HepG2 (cell line): ENCODE measurements around the gene CORO1A. TPM values are rescaled to one million over a fixed set of nuclear protein-coding genes. Genes with fewer than 3 reads are reported as not detected.
A peak's percentile ranks its signal among the peaks of the same experiment; 100 is the strongest.

ENCODE experiments used
- AGO1 ChIP-seq: fragments of 200-400 bp; formaldehyde crosslinking; IDR thresholded peaks from 2 replicates; pipeline ENCODE4 v1.6.1; 2017; ENCODE audit warnings: mild to moderate bottlenecking, low read depth, low read length, moderate library complexity; ENCODE audit not compliant: poor library complexity, severe bottlenecking
- CBFB ChIP-seq: sonication (generic); formaldehyde crosslinking; IDR thresholded peaks from 2 replicates; pipeline ENCODE4 v1.4.0; 2020; ENCODE audit warnings: missing genetic modification reagents
- CTCF ChIP-seq: sonication (generic); formaldehyde crosslinking; IDR thresholded peaks from 2 replicates; pipeline ENCODE4 v1.5.0; 2020; ENCODE audit warnings: mild to moderate bottlenecking, missing genetic modification reagents, moderate library complexity
- HOXA3 ChIP-seq: sonication (generic); formaldehyde crosslinking; IDR thresholded peaks from 2 replicates; pipeline ENCODE4 v1.5.0; 2020; ENCODE audit warnings: missing genetic modification reagents
- KDM4B ChIP-seq: sonication (generic); formaldehyde crosslinking; IDR thresholded peaks from 2 replicates; pipeline ENCODE4 v1.4.0; 2020; ENCODE audit warnings: missing genetic modification reagents
- MEF2D ChIP-seq: sonication (generic); formaldehyde crosslinking; IDR thresholded peaks from 2 replicates; pipeline ENCODE4 v1.5.1; 2020; ENCODE audit warnings: mild to moderate bottlenecking, missing genetic modification reagents
- MXD3 ChIP-seq: IDR thresholded peaks from 2 replicates; pipeline ENCODE4 v1.6.1; 2016; ENCODE audit warnings: mild to moderate bottlenecking, missing biosample characterization, missing genetic modification reagents
- MYC ChIP-seq: sonication (generic); formaldehyde crosslinking; IDR thresholded peaks from 2 replicates; pipeline ENCODE4 v1.9.0; 2021; ENCODE audit warnings: missing genetic modification reagents, borderline replicate concordance
- NRL ChIP-seq: sonication (generic); formaldehyde crosslinking; IDR thresholded peaks from 2 replicates; pipeline ENCODE4 v1.5.0; 2020; ENCODE audit warnings: missing genetic modification reagents, mild to moderate bottlenecking, moderate library complexity, borderline replicate concordance
- PTBP1 ChIP-seq: fragments of 200-400 bp; formaldehyde crosslinking; IDR thresholded peaks from 2 replicates; pipeline ENCODE4 v1.6.1; 2018; ENCODE audit warnings: low read length, low read depth; ENCODE audit not compliant: poor library complexity, severe bottlenecking
- SMAD3 ChIP-seq: sonication (generic); formaldehyde crosslinking; IDR thresholded peaks from 2 replicates; pipeline ENCODE4 v1.4.0; 2020; ENCODE audit warnings: missing genetic modification reagents
- SP1 ChIP-seq, 2 experiments: fragments of 450-650 bp in 1 of 2; sonication (generic) in 1 of 2; formaldehyde crosslinking in 1 of 2; IDR thresholded peaks; 2 replicates each; pipeline versions ENCODE4 v1.4.0 to v1.6.1; 2016 to 2020; ENCODE audit warnings: missing genetic modification reagents in 1 of 2
- SSRP1 ChIP-seq: IDR thresholded peaks from 2 replicates; pipeline ENCODE4 v1.6.1; 2016; ENCODE audit warnings: control low read depth
- TFDP1 ChIP-seq: IDR thresholded peaks from 2 replicates; pipeline ENCODE4 v1.6.1; 2016; ENCODE audit warnings: missing compliant biosample characterization, missing genetic modification reagents, borderline replicate concordance
- XRCC5 ChIP-seq: fragments of 200-400 bp; formaldehyde crosslinking; optimal IDR thresholded peaks from 2 replicates; pipeline ENCODE3; 2017; ENCODE audit warnings: mild to moderate bottlenecking, low read length
- ZBTB21 ChIP-seq: sonication (generic); formaldehyde crosslinking; IDR thresholded peaks from 2 replicates; pipeline ENCODE4 v1.4.0; 2020; ENCODE audit warnings: missing genetic modification reagents
- ZIK1 ChIP-seq: sonication (generic); formaldehyde crosslinking; IDR thresholded peaks from 2 replicates; pipeline ENCODE4 v1.5.0; 2020; ENCODE audit warnings: mild to moderate bottlenecking, low read depth, missing genetic modification reagents, borderline replicate concordance
- ZKSCAN5 ChIP-seq: sonication (generic); formaldehyde crosslinking; IDR thresholded peaks from 2 replicates; pipeline ENCODE4 v1.5.1; 2020; ENCODE audit warnings: mild to moderate bottlenecking, missing genetic modification reagents
- ZMYM3 ChIP-seq: sonication (generic); formaldehyde crosslinking; IDR thresholded peaks from 2 replicates; pipeline ENCODE4 v1.5.1; 2020; ENCODE audit warnings: mild to moderate bottlenecking, missing genetic modification reagents
- ZNF292 ChIP-seq: sonication (generic); formaldehyde crosslinking; IDR thresholded peaks from 2 replicates; pipeline ENCODE4 v1.8.1; 2022; ENCODE audit warnings: mild to moderate bottlenecking, low read depth, missing genetic modification reagents, borderline replicate concordance
- ZNF572 ChIP-seq: sonication (generic); formaldehyde crosslinking; IDR thresholded peaks from 2 replicates; pipeline ENCODE4 v1.5.1; 2020; ENCODE audit warnings: mild to moderate bottlenecking, missing genetic modification reagents
- ZNF768 ChIP-seq: sonication (generic); formaldehyde crosslinking; IDR thresholded peaks from 2 replicates; pipeline ENCODE4 v1.4.0; 2020; ENCODE audit warnings: missing genetic modification reagents
- polyA plus RNA-seq, 8 experiments: library from polyadenylated mRNA; depleted of rRNA in 3 of 8; stranded (reverse) in 7 of 8; unstranded in 1 of 8; fragments of >200 nt; fragmentation: Illumina TruSeq in 4 of 8; extraction: Trizol in 4 of 8; gene quantifications; 2 replicates each; pipeline versions ENCODE4 v1.2.1 to v1.2.3, GENCODE V29; 2011 to 2016; ENCODE audit warnings: low read depth in 4 of 8, missing spikeins in 1 of 8, mixed read lengths in 1 of 8; ENCODE audit not compliant: insufficient read depth in 1 of 8
- total RNA-seq, 5 experiments: library from RNA; depleted of rRNA; stranded (reverse); fragments of >200 nt; fragmentation: Illumina TruSeq; extraction: Trizol; gene quantifications; 2 replicates each; pipeline ENCODE4 v1.2.3, GENCODE V29; 2016; ENCODE audit warnings: low read depth in 1 of 5
- TF ChIP-seq, protein P1 (sequence below): sonication (generic); formaldehyde crosslinking; IDR thresholded peaks from 2 replicates; pipeline ENCODE4 v1.4.0; 2020; ENCODE audit warnings: mild to moderate bottlenecking, missing genetic modification reagents
- TF ChIP-seq, protein P2 (sequence below): sonication (generic); formaldehyde crosslinking; IDR thresholded peaks from 2 replicates; pipeline ENCODE4 v1.5.1; 2020; ENCODE audit warnings: mild to moderate bottlenecking, moderate library complexity, missing genetic modification reagents

Gene CORO1A
- total and polyA plus RNA-seq, 2 of the 13 experiments (the other 11 are each of a cell fraction or from before 2014, with no cell fraction given), result 6.5 to 12.9 TPM

GRCh38 chr16:30184096-30184890, 891 bp downstream of the CORO1A start (continued):
- TF ChIP-seq CTCF (CRISPR knock-in tag) (0 out of 2 replicates have a peak, but pooled peaks have one; percentile 4), HOXA3 (CRISPR knock-in tag) (0 out of 2 replicates have a peak, but pooled peaks have one; percentile 5), SSRP1 (CRISPR knock-in tag) (no peak), CBFB (CRISPR knock-in tag) (0 out of 2 replicates have a peak, but pooled peaks have one; percentile 48), XRCC5 (no peak), SP1 (IDR thresholded peaks at IDR 0.05) (no peak), SP1 (CRISPR knock-in tag; IDR thresholded peaks at IDR 0.05) (no peak), AGO1 (peak; percentile 0), ZNF572 (CRISPR knock-in tag) (0 out of 2 replicates have a peak, but pooled peaks have one; percentile 45), ZBTB21 (CRISPR knock-in tag) (no peak), PTBP1 (no peak), MYC (0 out of 2 replicates have a peak, but pooled peaks have one; percentile 17), MXD3 (CRISPR knock-in tag) (0 out of 2 replicates have a peak, but pooled peaks have one; percentile 26), NRL (CRISPR knock-in tag) (peak; percentile 83), MEF2D (peak; percentile 31; the same call in 1 of the 2 replicates), KDM4B (CRISPR knock-in tag) (no peak), ZKSCAN5 (CRISPR knock-in tag) (peak; percentile 90), TFDP1 (peak; percentile 28; the same call in 1 of the 2 replicates), ZNF768 (0 out of 2 replicates have a peak, but pooled peaks have one; percentile 11), ZNF292 (CRISPR knock-in tag) (0 out of 2 replicates have a peak, but pooled peaks have one; percentile 21), SMAD3 (CRISPR knock-in tag) (no peak), ZIK1 (CRISPR knock-in tag) (0 out of 2 replicates have a peak, but pooled peaks have one; percentile 49), ZMYM3 (CRISPR knock-in tag) (peak; percentile 67; the same call in 1 of the 2 replicates)
- TF ChIP-seq, protein P1, sequence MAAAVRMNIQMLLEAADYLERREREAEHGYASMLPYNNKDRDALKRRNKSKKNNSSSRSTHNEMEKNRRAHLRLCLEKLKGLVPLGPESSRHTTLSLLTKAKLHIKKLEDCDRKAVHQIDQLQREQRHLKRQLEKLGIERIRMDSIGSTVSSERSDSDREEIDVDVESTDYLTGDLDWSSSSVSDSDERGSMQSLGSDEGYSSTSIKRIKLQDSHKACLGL (CRISPR knock-in tag), result 0 out of 2 replicates have a peak, but pooled peaks have one; percentile 29
- TF ChIP-seq, protein P2, sequence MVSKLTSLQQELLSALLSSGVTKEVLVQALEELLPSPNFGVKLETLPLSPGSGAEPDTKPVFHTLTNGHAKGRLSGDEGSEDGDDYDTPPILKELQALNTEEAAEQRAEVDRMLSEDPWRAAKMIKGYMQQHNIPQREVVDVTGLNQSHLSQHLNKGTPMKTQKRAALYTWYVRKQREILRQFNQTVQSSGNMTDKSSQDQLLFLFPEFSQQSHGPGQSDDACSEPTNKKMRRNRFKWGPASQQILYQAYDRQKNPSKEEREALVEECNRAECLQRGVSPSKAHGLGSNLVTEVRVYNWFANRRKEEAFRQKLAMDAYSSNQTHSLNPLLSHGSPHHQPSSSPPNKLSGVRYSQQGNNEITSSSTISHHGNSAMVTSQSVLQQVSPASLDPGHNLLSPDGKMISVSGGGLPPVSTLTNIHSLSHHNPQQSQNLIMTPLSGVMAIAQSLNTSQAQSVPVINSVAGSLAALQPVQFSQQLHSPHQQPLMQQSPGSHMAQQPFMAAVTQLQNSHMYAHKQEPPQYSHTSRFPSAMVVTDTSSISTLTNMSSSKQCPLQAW (CRISPR knock-in tag), result peak; percentile 30; the same call in 1 of the 2 replicates
